ENCODE measurements around the gene VEZT. TPM values are rescaled to one million over a fixed set of nuclear protein-coding genes. Genes with fewer than 3 reads are reported as not detected.

The VEZT gene
- polyA plus RNA-seq, 1 of the 3 experiments (the other 2 are of a cell fraction) = 41.2 TPM

- CTCF ChIA-PET = no interaction called here
These were observed 38.6 kb upstream of the VEZT start for GRCh38 chr12:95179011-95179410.

GRCh38 chr12:95181103-95181502 lies 36.5 kb upstream of the VEZT start:
- peaks cover 6% of the 10 kb centered on the region for H3F3A ChIP-seq (replicated peaks; ENCODE audit: insufficient read depth)
- CTCF ChIA-PET = no interaction called here
- no peaks in the 10 kb centered on the region for H3K79me2 ChIP-seq (ENCODE audit: insufficient read depth)
- no peaks in the 10 kb centered on the region; a peak in 1 of 4 replicates for H3K4me1 ChIP-seq (ENCODE audit: control insufficient read depth in 1 of 2, insufficient read depth in 2 of 2, low read depth in 1 of 2, low read length in 1 of 2)
- H3K9me3 ChIP-seq = no peaks in the 10 kb centered on the region
- 95% methylated on average over 2 of the region's 2 CpGs for WGBS (ENCODE audit: low lambda C conversion rate)
- H3K4me3 ChIP-seq (ENCODE audit: low read depth in 2 of 2, low read length in 1 of 2) = no peak overlapping the region
- H3K36me3 ChIP-seq (replicated peaks in 1 of 2; ENCODE audit: control insufficient read depth in 1 of 2, insufficient read depth in 2 of 2, low read length in 1 of 2) = no peaks in the 10 kb centered on the region
- H2AFZ ChIP-seq (ENCODE audit: low read depth) = no peak overlapping the region
- POLR2A ChIA-PET = no interaction called here
- H4K20me1 ChIP-seq (ENCODE audit: insufficient read depth) = no peaks in the 10 kb centered on the region
- no peak for DNase-seq
- no peaks in the 10 kb centered on the region for H3K27me3 ChIP-seq (ENCODE audit: insufficient read depth)
- no peak overlapping the region for H3K9ac ChIP-seq
- H3K27ac ChIP-seq (ENCODE audit: low read depth in 2 of 2, low read length in 1 of 2) = no peak overlapping the region
- no peak overlapping the region for H3K4me2 ChIP-seq
- no peaks in the 10 kb centered on the region for H3K9me2 ChIP-seq
- TF ChIP-seq YY1 (IDR thresholded peaks at IDR 0.05; ENCODE audit: low read depth) = no peak
- TF ChIP-seq, protein P1, sequence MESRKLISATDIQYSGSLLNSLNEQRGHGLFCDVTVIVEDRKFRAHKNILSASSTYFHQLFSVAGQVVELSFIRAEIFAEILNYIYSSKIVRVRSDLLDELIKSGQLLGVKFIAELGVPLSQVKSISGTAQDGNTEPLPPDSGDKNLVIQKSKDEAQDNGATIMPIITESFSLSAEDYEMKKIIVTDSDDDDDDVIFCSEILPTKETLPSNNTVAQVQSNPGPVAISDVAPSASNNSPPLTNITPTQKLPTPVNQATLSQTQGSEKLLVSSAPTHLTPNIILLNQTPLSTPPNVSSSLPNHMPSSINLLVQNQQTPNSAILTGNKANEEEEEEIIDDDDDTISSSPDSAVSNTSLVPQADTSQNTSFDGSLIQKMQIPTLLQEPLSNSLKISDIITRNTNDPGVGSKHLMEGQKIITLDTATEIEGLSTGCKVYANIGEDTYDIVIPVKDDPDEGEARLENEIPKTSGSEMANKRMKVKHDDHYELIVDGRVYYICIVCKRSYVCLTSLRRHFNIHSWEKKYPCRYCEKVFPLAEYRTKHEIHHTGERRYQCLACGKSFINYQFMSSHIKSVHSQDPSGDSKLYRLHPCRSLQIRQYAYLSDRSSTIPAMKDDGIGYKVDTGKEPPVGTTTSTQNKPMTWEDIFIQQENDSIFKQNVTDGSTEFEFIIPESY (IDR thresholded peaks at IDR 0.05; ENCODE audit: borderline replicate concordance, low read depth) = no peak
- TF ChIP-seq FOSL2 (IDR thresholded peaks at IDR 0.05; ENCODE audit: borderline replicate concordance, low read depth) = no peak
- TF ChIP-seq RXRA (IDR thresholded peaks at IDR 0.05; ENCODE audit: borderline replicate concordance, low read depth) = no peak
- no peak for TF ChIP-seq EZH2phosphoT487 (IDR thresholded peaks at IDR 0.05; ENCODE audit: borderline replicate concordance, low read depth)
- no peak for TF ChIP-seq RFX5 (IDR thresholded peaks at IDR 0.05; ENCODE audit: low read length)
- TF ChIP-seq MEF2A (IDR thresholded peaks at IDR 0.05; ENCODE audit: borderline replicate concordance, low read depth) = no peak

More at GRCh38 chr12:95179011-95179410, 38.6 kb upstream of the VEZT start:
- POLR2A ChIA-PET = no interaction called here
- Histone ChIP-seq H3K4me3 (ENCODE audit: low read depth in 2 of 2, low read length in 1 of 2) (no peak overlapping the region), H2AFZ (ENCODE audit: low read depth) (no peak overlapping the region), H3K79me2 (ENCODE audit: insufficient read depth) (no peaks in the 10 kb centered on the region), H3K36me3 (replicated peaks in 1 of 2; ENCODE audit: control insufficient read depth in 1 of 2, insufficient read depth in 2 of 2, low read length in 1 of 2) (no peaks in the 10 kb centered on the region), H3K4me1 (ENCODE audit: control insufficient read depth in 1 of 2, insufficient read depth in 2 of 2, low read depth in 1 of 2, low read length in 1 of 2) (peaks cover 0 to 4% of the 10 kb centered on the region in 2 experiments; a peak in 1 of 4 replicates), H3K9ac (no peak overlapping the region), H3K9me3 (no peaks in the 10 kb centered on the region), H3K4me2 (no peak overlapping the region), H4K20me1 (ENCODE audit: insufficient read depth) (no peaks in the 10 kb centered on the region), H3K9me2 (no peaks in the 10 kb centered on the region), H3K27ac (ENCODE audit: low read depth in 2 of 2, low read length in 1 of 2) (no peak overlapping the region), H3K27me3 (ENCODE audit: insufficient read depth) (no peaks in the 10 kb centered on the region), H3F3A (replicated peaks; ENCODE audit: insufficient read depth) (peaks cover 6% of the 10 kb centered on the region)
- TF ChIP-seq MXI1 (IDR thresholded peaks at IDR 0.05; ENCODE audit: low read depth, low read length) (no peak), GABPA (IDR thresholded peaks at IDR 0.05; ENCODE audit: low read depth) (no peak), NFIC (IDR thresholded peaks at IDR 0.05; ENCODE audit: borderline replicate concordance) (no peak), CHD2 (IDR thresholded peaks at IDR 0.05; ENCODE audit: low read length, partially characterized antibody) (no peak), TAF1 (IDR thresholded peaks at IDR 0.05; ENCODE audit: borderline replicate concordance, low read depth, low read length) (no peak), EP300 (IDR thresholded peaks at IDR 0.05; ENCODE audit: borderline replicate concordance in 1 of 2, low read depth in 1 of 2, low read length in 1 of 2) (no peak)
- TF ChIP-seq, protein P2, sequence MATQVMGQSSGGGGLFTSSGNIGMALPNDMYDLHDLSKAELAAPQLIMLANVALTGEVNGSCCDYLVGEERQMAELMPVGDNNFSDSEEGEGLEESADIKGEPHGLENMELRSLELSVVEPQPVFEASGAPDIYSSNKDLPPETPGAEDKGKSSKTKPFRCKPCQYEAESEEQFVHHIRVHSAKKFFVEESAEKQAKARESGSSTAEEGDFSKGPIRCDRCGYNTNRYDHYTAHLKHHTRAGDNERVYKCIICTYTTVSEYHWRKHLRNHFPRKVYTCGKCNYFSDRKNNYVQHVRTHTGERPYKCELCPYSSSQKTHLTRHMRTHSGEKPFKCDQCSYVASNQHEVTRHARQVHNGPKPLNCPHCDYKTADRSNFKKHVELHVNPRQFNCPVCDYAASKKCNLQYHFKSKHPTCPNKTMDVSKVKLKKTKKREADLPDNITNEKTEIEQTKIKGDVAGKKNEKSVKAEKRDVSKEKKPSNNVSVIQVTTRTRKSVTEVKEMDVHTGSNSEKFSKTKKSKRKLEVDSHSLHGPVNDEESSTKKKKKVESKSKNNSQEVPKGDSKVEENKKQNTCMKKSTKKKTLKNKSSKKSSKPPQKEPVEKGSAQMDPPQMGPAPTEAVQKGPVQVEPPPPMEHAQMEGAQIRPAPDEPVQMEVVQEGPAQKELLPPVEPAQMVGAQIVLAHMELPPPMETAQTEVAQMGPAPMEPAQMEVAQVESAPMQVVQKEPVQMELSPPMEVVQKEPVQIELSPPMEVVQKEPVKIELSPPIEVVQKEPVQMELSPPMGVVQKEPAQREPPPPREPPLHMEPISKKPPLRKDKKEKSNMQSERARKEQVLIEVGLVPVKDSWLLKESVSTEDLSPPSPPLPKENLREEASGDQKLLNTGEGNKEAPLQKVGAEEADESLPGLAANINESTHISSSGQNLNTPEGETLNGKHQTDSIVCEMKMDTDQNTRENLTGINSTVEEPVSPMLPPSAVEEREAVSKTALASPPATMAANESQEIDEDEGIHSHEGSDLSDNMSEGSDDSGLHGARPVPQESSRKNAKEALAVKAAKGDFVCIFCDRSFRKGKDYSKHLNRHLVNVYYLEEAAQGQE (IDR thresholded peaks at IDR 0.05; ENCODE audit: low read depth, low read length) = no peak
- no peak for DNase-seq
- WGBS (ENCODE audit: low lambda C conversion rate) = 67% methylated on average over 5 of the region's 5 CpGs
